Measurements from ENCODE around the gene RNF182. TPM values are rescaled to one million over a fixed set of nuclear protein-coding genes. Genes with fewer than 3 reads are reported as not detected.
A peak's percentile ranks its signal among the peaks of the same experiment; 100 is the strongest.

RNF182 gene
- total RNA-seq, 1 donor from 2014 or later: 6.1 TPM

DNA sequence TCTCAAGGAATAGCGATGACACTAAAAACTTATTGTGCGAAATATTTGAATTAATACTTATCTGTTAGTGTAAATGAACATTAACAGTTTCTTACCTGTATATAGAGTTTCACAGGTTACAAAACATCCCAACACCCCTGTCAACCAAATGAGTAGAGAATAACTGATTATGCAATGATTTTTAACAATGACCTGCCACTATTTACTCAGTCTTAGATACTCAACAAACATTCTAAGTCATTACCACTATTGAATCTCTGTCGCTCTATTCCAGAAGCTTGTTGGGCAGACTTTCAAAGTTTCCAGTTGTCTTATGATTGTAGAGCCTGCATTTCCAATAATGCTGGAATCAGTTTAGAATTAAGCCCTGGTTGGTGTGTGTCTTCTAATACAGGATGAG is 85.5 kb downstream of the RNF182 start:
- ATAC-seq (no peak), DNase-seq (no peak)
- intact Hi-C loops (cut with DNase I): no loop called here
- Histone ChIP-seq H3K4me3 (no peak overlapping the region), H3K27ac (no peak overlapping the region), H3K36me3 (no peaks in the 10 kb centered on the region), H3K27me3 (no peaks in the 10 kb centered on the region), H3K4me1 (no peaks in the 10 kb centered on the region), H3K9me3 (no peaks in the 10 kb centered on the region)
- TF ChIP-seq CTCF (IDR thresholded peaks at IDR 0.05): no peak

- ATAC-seq: peak; percentile 71
- Histone ChIP-seq H3K27me3 (no peaks in the 10 kb centered on the region), H3K36me3 (no peaks in the 10 kb centered on the region), H3K9me3 (no peaks in the 10 kb centered on the region), H3K4me1 (no peaks in the 10 kb centered on the region), H3K4me3 (no peak overlapping the region), H3K27ac (no peak overlapping the region)
- intact Hi-C loops (cut with DNase I): no loop called here
- no peak for TF ChIP-seq CTCF (IDR thresholded peaks at IDR 0.05)
- DNase-seq: no peak
Measured at GRCh38 chr6:14012313-14013030, 87.7 kb downstream of the RNF182 start.

DNA sequence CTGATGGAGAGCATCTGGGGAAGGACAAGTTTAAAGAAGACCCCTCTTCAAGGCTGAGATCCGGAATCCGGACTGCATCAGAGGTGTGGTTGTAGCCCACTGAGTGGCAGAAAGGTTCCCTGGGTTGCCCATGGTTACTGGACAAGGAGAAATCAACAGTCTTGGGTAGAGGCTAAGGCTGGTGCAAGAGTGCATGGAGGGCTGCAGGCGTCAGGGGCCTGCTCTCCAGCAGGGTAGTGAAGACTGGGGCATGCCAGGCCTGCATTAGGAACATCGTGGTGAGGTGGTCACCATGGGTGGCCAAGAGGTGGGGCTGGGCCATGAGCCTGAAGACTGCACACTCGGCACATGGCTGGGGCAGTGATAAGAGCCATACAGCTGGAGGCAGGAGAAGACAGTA is 91.2 kb downstream of the RNF182 start:
- ATAC-seq: peak; percentile 13
- Histone ChIP-seq H3K4me3 (no peak overlapping the region), H3K27ac (no peak overlapping the region), H3K9me3 (no peaks in the 10 kb centered on the region), H3K4me1 (no peaks in the 10 kb centered on the region), H3K27me3 (no peaks in the 10 kb centered on the region), H3K36me3 (no peaks in the 10 kb centered on the region)
- TF ChIP-seq CTCF (IDR thresholded peaks at IDR 0.05): no peak
- no peak for DNase-seq
- intact Hi-C loops (cut with DNase I): no loop called here

- H3K4me1 ChIP-seq: no peaks in the 10 kb centered on the region
- H3K4me3 ChIP-seq: no peak overlapping the region
- H3K9me3 ChIP-seq: no peaks in the 10 kb centered on the region
- ATAC-seq: no peak
- no peak overlapping the region for H3K27ac ChIP-seq
- intact Hi-C loops (cut with DNase I): no loop called here
- no peak for DNase-seq
- TF ChIP-seq CTCF (IDR thresholded peaks at IDR 0.05): no peak
- no peaks in the 10 kb centered on the region for H3K27me3 ChIP-seq
- H3K36me3 ChIP-seq: no peaks in the 10 kb centered on the region
Measured at GRCh38 chr6:14016432-14016831, 91.7 kb downstream of the RNF182 start.

DNA sequence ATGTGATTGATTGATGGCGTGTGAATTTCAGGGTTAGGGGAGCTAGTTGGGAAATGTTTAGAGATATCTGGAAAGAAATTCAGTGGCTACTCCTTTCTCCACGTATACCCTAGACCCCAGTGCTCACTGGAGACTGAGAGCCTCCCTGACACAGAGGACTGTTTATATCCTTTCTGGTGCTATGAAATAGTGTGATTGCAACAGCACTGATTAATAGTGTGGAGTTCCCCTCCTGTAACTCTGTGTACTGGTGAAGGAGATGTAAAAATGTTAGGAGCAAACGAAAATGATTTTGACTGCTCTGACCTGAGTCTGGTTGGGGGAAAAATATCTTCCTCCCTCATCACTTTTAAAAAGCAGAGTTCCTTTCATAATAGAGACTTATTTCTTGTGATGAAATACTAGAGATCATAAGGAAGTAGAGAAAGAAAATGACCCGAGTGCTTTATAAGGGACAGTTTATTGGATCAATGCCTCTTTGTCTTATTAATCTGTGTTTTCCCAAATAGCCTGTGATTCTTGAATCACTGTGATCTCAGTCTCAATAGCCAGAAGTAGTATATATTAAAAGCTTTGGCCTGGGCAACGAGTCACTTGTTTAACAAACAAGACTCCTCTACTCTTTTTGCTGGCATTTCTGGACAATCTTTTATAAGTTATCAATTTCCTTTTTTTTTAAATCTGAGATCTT is 92.3 kb downstream of the RNF182 start:
- Histone ChIP-seq H3K4me1 (no peaks in the 10 kb centered on the region), H3K4me3 (no peak overlapping the region), H3K27me3 (no peaks in the 10 kb centered on the region), H3K36me3 (no peaks in the 10 kb centered on the region), H3K9me3 (no peaks in the 10 kb centered on the region), H3K27ac (no peak overlapping the region)
- ATAC-seq (peak; percentile 45), DNase-seq (no peak)
- TF ChIP-seq CTCF (IDR thresholded peaks at IDR 0.05): no peak
- intact Hi-C loops (cut with DNase I): no loop called here
